ENCODE results near the gene NKRF. TPM values are rescaled to one million over a fixed set of nuclear protein-coding genes. Genes with fewer than 3 reads are reported as not detected.

NKRF gene
- total RNA-seq, 2 experiments from 2014 or later = 13.8 to 14.7 TPM

GRCh38 chrX:119635799-119636198 lies 29.6 kb upstream of the NKRF start:
- POLR2A ChIA-PET = interaction anchor here (1.3 kb wide), 1 partner anchor 12 kb away, joined by 4 read pairs; no protein-coding TSS in a partner anchor

DNA sequence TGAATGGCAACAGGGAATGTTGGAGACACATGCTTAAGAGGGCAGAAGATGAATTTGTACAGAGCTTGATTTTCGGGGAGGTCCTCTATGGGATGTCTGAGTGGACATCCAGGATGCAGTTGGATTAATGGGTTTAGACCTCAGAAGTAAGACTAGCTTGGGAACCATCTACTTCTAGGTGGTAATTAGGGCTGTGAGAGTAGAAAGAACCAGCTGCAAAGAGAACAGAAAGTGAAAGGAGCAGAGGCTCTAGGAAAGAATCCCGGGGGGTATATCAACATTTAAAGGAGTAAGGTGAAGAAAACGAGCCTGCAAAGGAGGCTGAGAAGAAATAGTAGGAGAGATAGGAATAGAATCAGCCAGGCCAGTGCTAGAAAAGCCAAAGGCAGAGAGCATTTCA lies 29.0 kb upstream of the NKRF start:
- Mint-ChIP-seq H3K4me1 (peaks cover 17% of the 10 kb centered on the region), H3K27ac (no peak overlapping the region), H3K9me3 (no peaks in the 10 kb centered on the region), H3K27me3 (no peaks in the 10 kb centered on the region), H3K36me3 (ENCODE audit: low read depth) (peaks cover 63% of the 10 kb centered on the region), H3K4me3 (no peak overlapping the region)
- no peak for DNase-seq
- CTCF ChIA-PET = interaction anchor here (1.0 kb wide), 1 partner anchor 94 kb away, joined by 3 read pairs; no protein-coding TSS in a partner anchor
- POLR2A ChIA-PET = interaction anchor here (0.8 to 1.3 kb wide), 2 partner anchors 13 to 58 kb away, joined by 3 to 4 read pairs; partner anchors contain the start of gene SEPTIN6

More at GRCh38 chrX:119635799-119636198, 29.6 kb upstream of the NKRF start:
- Mint-ChIP-seq H3K27ac (peak overlapping the region; percentile 53), H3K9me3 (no peaks in the 10 kb centered on the region), H3K27me3 (no peaks in the 10 kb centered on the region), H3K4me1 (peaks cover 17% of the 10 kb centered on the region), H3K36me3 (ENCODE audit: low read depth) (peaks cover 68% of the 10 kb centered on the region), H3K4me3 (no peak overlapping the region)
- no peak for DNase-seq
- CTCF ChIA-PET = interaction anchor here (0.5 kb wide), 1 partner anchor 67 kb away, joined by 3 read pairs; no protein-coding TSS in a partner anchor

DNA sequence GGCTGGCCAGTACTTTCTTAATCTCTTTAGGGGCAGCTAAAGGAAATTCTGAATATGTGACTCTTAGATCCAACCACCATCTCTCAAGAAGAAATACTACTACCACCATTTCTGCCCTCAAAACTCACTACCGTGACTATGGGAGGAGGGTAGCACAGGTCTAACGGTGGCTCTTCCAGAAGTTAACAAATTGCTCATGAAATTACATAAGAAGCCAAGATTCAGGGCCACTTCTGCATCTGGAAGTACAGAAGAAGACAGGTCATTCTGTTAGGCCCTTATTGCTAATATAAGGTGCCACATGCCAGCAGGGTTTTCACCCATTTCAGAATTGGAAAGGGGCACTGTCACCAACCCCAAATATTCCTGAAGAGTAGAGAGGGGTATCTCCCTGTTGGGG lies 19.6 kb upstream of the NKRF start:
- Mint-ChIP-seq H3K4me1 (no peaks in the 10 kb centered on the region), H3K9me3 (no peaks in the 10 kb centered on the region), H3K4me3 (no peak overlapping the region), H3K27ac (no peak overlapping the region), H3K27me3 (no peaks in the 10 kb centered on the region), H3K36me3 (ENCODE audit: low read depth) (peaks cover 29% of the 10 kb centered on the region)
- DNase-seq = no peak
- ChIA-PET POLR2A (interaction anchor here (1.1 kb wide), 1 partner anchor 102 kb away, joined by 3 read pairs; no protein-coding TSS in a partner anchor), CTCF (no interaction called here)

DNA sequence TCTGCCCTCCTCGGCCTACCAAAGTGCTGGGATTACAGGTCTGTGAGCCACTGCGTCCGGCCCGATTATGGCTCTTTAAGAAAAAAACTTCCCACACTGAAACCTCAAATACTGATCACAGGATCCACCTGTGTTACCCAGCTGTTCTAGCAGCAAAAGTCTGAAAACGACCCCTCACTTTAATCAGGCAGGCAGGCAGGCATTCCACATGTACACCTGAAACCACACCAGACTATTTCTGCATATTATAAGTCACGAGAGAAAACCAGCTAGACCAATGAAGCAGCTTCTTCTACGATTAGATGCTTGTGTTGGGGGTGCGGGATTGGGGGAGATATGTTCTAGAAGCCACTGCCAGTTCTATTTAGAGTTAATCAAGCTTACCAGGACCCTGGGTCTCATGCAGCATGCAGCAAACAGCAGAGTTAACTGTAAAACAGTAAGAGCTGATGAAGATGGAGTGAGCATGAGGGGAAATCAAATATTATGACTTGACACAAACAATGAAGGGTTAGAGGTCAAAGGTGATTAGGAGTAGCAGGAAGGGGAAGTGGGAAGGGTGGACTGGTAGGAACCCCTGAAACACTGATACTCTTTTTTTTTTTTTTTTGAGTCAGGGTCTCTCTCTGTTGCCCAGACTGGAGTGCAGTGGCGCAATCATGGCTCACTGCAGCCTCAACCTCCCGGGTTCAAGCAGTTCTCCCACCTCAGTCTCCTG lies 18.9 kb upstream of the NKRF start:
- Mint-ChIP-seq H3K36me3 (ENCODE audit: low read depth) (peaks cover 28% of the 10 kb centered on the region), H3K9me3 (no peaks in the 10 kb centered on the region), H3K4me1 (no peaks in the 10 kb centered on the region), H3K27ac (no peak overlapping the region), H3K4me3 (no peak overlapping the region), H3K27me3 (no peaks in the 10 kb centered on the region)
- DNase-seq = no peak
- ChIA-PET CTCF (no interaction called here), POLR2A (interaction anchor here (1.3 kb wide), 1 partner anchor 13 kb away, joined by 3 read pairs; no protein-coding TSS in a partner anchor)

- no peak overlapping the region for H3K27ac Mint-ChIP-seq
- no peak for DNase-seq
- CTCF ChIA-PET = no interaction called here
- H3K4me3 Mint-ChIP-seq = no peak overlapping the region
- peaks cover 32% of the 10 kb centered on the region for H3K36me3 Mint-ChIP-seq (ENCODE audit: low read depth)
- H3K9me3 Mint-ChIP-seq = no peaks in the 10 kb centered on the region
- POLR2A ChIA-PET = interaction anchor here (1.3 kb wide), 1 partner anchor 12 kb away, joined by 3 read pairs; no protein-coding TSS in a partner anchor
- no peaks in the 10 kb centered on the region for H3K27me3 Mint-ChIP-seq
- no peaks in the 10 kb centered on the region for H3K4me1 Mint-ChIP-seq
Observed at GRCh38 chrX:119624417-119624816, 18.2 kb upstream of the NKRF start.

DNA sequence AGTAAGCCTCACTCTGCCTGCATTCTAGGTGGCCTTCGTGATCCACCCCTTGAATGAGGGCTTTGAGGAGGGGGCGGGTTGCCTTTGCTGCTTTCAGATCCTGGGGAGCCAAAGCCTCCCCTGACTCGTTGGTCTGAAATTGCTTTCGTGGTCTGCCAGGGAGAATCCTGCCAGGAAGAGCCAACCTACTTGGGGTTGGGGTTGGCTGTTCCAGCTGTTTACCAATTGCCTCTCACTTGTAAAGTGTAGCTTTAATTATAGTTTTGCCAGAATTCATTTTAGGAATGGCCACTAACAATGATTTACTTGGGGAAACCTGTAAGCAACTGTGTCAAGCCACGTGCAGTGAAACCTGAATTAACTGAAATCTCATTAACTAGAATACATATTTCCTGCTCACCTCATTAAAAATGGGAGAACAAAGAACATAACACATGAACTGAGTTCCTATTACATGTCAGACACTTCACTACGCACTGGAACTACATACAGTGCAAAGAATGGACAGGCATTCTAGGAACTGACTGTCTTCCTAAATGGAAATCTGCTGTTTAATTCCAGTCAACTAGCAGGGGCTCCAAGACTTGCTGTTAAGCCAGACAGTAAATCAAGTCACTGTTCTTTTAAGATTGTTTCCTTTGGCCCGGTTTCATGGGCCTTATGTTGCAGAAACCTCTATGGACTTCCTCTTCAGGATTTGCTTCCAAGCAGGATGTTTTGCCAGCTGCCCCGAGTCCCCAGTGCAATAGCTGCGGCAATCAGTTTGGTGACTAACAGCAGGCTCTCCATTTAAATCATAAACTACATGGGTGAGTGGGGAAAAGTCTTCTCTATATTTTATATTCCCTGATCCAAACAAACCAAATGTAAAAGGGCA lies 16.4 kb upstream of the NKRF start:
- H3K27ac Mint-ChIP-seq = no peak overlapping the region
- H3K4me3 Mint-ChIP-seq = no peak overlapping the region
- DNase-seq = no peak
- POLR2A ChIA-PET = no interaction called here
- CTCF ChIA-PET = no interaction called here
- peaks cover 33% of the 10 kb centered on the region for H3K36me3 Mint-ChIP-seq (ENCODE audit: low read depth)
- no peaks in the 10 kb centered on the region for H3K27me3 Mint-ChIP-seq
- H3K4me1 Mint-ChIP-seq = no peaks in the 10 kb centered on the region
- no peaks in the 10 kb centered on the region for H3K9me3 Mint-ChIP-seq

GRCh38 chrX:119618439-119618838 lies 12.2 kb upstream of the NKRF start:
- Mint-ChIP-seq H3K27ac (no peak overlapping the region), H3K9me3 (no peaks in the 10 kb centered on the region), H3K27me3 (no peaks in the 10 kb centered on the region), H3K4me1 (no peaks in the 10 kb centered on the region), H3K36me3 (ENCODE audit: low read depth) (peaks cover 33% of the 10 kb centered on the region), H3K4me3 (no peak overlapping the region)
- no peak for DNase-seq
- ChIA-PET CTCF (interaction anchor here (1.3 to 2.6 kb wide), 3 partner anchors 8 to 111 kb away, joined by 3 to 13 read pairs (median 5); no protein-coding TSS in a partner anchor), POLR2A (no interaction called here)

DNA sequence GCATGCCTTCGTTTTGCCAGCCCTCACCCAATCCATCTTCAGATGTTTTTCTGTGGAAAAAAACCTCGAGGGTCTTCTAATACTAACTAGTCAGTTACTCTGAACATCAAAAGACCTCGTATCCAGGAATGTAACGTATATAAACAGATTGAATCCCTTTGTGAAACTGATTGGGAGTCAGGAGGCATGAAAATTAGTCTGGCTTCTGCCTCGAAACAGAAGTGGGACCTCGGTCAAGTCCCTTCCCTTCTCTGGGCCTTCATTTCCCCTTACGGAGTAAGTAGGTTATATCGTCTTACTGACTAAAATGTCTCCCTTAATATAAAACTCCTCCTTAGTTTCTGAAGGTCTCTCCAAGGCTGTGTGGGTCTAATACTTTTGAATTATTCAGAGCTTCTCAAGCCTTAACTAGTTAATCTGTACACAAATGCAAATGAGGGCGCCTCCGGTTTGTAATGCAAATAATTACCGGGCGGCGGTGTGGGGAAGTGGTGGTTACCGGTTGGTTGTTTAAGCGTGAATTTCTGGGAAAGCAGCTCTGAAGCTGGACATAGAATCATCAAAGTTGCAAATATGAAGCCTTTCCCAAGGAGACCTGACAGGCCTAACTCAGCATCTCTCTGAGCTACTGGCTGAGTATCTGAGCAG lies 11.4 kb upstream of the NKRF start:
- Mint-ChIP-seq H3K27me3 (no peaks in the 10 kb centered on the region), H3K36me3 (ENCODE audit: low read depth) (peaks cover 29% of the 10 kb centered on the region), H3K9me3 (no peaks in the 10 kb centered on the region), H3K4me3 (no peak overlapping the region), H3K4me1 (no peaks in the 10 kb centered on the region), H3K27ac (no peak overlapping the region)
- no peak for DNase-seq
- ChIA-PET CTCF (interaction anchor here (0.7 to 2.6 kb wide), 4 partner anchors 81 to 127 kb away, joined by 3 to 13 read pairs (median 4); no protein-coding TSS in a partner anchor), POLR2A (interaction anchor here (1.0 kb wide), 1 partner anchor 73 kb away, joined by 3 read pairs; no protein-coding TSS in a partner anchor)

- Mint-ChIP-seq H3K4me3 (no peak overlapping the region), H3K9me3 (no peaks in the 10 kb centered on the region), H3K4me1 (peaks cover 4% of the 10 kb centered on the region), H3K27me3 (no peaks in the 10 kb centered on the region), H3K36me3 (ENCODE audit: low read depth) (peaks cover 18% of the 10 kb centered on the region), H3K27ac (no peak overlapping the region)
- ChIA-PET CTCF (no interaction called here), POLR2A (no interaction called here)
- DNase-seq = no peak
Observed at GRCh38 chrX:119614776-119615175, 8.6 kb upstream of the NKRF start.

DNA sequence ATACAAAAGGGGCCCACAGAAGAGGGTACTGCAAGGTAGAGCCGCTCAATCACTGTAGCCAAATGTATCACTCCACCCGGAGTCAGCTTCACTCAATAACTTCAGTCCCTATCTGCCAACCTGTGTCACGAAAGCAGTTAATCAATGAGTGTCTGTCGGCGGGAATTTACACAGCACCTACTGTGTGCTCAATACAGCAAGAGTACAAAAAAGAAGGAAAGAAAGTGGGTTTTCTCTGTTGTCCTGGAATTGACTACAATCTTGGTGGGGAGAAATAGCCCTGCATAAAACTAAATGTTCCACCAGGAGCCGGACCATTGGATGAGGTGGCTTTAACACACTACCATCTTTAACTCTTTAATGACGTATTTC lies 780 bp upstream of the NKRF start:
- Mint-ChIP-seq H3K4me3 (peak overlapping the region; percentile 87), H3K27ac (peak overlapping the region; percentile 90), H3K9me3 (no peaks in the 10 kb centered on the region), H3K27me3 (peaks cover 9% of the 10 kb centered on the region), H3K36me3 (ENCODE audit: low read depth) (peaks cover 3% of the 10 kb centered on the region), H3K4me1 (peaks cover 38% of the 10 kb centered on the region)
- no peak for DNase-seq
- ChIA-PET POLR2A (interaction anchor here (1.5 to 3.2 kb wide), 6 partner anchors 23 to 150 kb away, joined by 5 to 22 read pairs (median 8); partner anchors contain the start of genes SEPTIN6 and SLC25A5), CTCF (interaction anchor here (1.0 to 1.6 kb wide), 5 partner anchors 10 to 138 kb away, joined by 3 to 4 read pairs (median 3); no protein-coding TSS in a partner anchor)

DNA sequence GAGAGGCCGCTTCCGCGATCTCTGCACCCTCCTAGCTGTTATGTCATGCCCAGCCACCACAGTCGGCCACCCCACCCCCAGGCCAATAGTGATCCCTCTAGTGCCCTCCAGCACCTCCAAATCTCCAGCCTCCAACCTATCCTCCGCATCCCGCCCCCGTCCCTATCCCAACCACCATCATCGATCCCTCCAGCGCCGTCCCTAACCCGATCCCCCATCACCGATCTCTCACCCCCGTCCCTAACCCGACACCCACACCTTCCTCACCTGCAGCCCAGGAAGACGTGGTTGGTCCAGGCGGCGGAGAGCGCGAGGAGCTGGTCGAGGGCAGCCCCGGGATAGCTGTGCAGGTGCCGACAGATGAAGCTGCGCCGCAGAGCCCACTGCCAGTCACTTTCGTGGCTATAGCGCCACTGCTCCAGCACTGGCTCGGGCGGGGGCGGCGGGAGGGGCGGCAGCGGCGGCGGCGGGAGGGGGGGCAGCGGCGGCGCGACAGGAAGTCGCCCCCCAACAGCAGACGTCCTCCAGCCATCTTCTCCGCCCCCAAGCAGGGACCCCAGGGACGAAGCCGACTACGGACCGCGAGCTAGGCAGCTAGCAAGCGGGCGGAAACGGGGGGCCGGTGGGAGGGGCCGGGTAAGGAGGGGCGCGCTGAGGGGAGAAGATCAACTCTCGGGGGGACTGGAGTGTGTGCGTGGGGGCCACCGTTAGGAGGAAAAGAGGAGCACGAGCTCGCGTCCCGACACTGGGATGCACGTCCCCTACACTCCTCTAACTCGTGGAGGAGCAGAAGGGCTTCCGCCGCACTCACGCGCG lies 552 bp downstream of the NKRF start:
- Mint-ChIP-seq H3K36me3 (ENCODE audit: low read depth) (peaks cover 10% of the 10 kb centered on the region), H3K4me3 (peak overlapping the region; percentile 92), H3K27ac (peak overlapping the region; percentile 90), H3K4me1 (peaks cover 42% of the 10 kb centered on the region), H3K9me3 (no peaks in the 10 kb centered on the region), H3K27me3 (peaks cover 9% of the 10 kb centered on the region)
- peak; percentile 45 for DNase-seq
- CTCF ChIA-PET = interaction anchor here (0.7 to 3.6 kb wide), 6 partner anchors 73 to 149 kb away, joined by 3 to 17 read pairs (median 4); no protein-coding TSS in a partner anchor
- POLR2A ChIA-PET = interaction anchor here (0.6 to 3.2 kb wide), 18 partner anchors 16 to 247 kb away, joined by 3 to 22 read pairs (median 5); partner anchors contain the start of genes RPL39, SEPTIN6, SLC25A5 and UPF3B

All from activated CD4-positive, alpha-beta memory T cell treated with anti-CD3 and anti-CD28 coated beads, Interleukin-2, amount 10 ng/mL, durations not matched to agents 7 days and 5 days (primary cell).